ENCODE data around the gene TBC1D3B. TPM values are rescaled to one million over a fixed set of nuclear protein-coding genes. Genes with fewer than 3 reads are reported as not detected.
"Not testable (repeated sequence)": the region's sequence is repeated elsewhere in the genome, so short reads cannot be mapped to it uniquely, and the experiment has no call there.

The TBC1D3B gene
- total RNA-seq, 1 donor = 1.1 TPM

DNA sequence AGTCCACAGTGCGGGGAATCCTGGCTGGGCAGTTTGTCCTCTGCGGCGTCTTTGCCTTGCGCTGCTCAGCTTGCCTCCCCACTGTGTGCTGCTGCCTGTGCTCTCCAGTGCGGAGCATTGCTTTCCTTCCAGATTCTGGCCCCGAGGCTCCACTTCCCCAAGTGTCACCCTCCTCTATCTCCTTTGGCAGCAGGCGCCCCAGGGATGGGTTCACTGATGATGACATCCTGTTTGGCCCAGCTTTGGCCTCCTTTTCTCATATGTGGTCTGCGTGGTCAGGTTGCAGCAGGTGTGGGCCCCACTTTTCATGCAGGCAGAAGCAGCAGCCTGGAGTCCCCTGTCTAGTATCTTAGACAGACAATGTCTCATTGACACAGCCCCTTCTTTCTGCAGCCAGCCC lies 25.1 kb upstream of the TBC1D3B start:
- DNase-seq (ENCODE audit: low read depth in 2 of 3, low spot score in 2 of 3) = peak in 1 of 3 donors; percentile 56

DNA sequence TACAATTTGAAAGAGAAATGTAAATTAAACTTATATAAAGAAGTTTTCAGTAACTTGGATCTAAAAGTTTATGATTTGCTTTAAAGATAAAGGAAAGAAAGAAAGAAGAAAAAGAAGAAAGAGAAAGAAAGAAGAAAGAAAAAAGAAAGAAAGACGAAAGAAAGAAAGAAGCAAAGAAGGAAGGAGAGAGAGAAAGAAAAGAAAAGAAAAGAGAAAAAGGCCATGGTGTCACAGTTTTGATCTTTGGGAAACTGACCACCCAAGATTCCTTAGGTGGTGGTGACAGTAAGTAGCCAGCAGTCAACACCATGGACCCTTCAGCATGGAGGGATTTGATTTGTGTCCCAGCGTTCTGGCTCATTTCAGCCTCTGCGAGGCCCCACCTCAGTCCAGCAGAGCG lies 24.7 kb upstream of the TBC1D3B start:
- DNase-seq (ENCODE audit: low read depth in 2 of 3, low spot score in 2 of 3) = not testable (repeated sequence)

DNA sequence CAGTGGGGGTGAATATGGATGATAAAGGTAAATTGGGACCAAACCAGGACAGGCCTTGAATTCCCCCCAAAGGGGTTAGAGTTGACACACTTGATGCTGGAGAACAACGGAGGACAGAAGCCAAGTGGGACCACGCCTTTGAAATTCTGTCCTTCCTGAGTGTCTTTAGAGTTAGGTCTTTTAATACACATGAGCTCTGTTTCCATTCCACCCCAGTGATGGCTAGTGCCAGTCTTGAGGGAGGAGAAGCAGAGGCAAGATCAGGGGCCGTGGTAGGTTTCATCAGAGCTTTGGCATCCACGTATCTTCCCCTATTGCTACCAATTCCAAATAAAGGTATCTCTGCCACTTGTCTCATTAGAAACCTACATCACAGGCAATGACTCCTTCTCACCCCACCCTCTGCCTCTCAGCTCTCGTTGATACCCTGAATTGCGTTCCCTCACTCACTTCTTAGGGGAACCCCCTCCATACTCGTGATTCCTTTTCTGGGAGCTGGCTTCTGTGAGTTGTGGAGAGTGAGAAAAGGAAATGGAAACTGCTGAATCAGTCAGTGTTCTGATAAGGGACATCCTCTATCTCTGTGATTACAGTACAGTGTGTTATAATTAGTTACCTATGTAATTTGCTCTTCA lies 22.5 kb upstream of the TBC1D3B start:
- peak in 2 of 3 donors; percentile 66 to 68 for DNase-seq (ENCODE audit: low read depth in 2 of 3, low spot score in 2 of 3)

DNA sequence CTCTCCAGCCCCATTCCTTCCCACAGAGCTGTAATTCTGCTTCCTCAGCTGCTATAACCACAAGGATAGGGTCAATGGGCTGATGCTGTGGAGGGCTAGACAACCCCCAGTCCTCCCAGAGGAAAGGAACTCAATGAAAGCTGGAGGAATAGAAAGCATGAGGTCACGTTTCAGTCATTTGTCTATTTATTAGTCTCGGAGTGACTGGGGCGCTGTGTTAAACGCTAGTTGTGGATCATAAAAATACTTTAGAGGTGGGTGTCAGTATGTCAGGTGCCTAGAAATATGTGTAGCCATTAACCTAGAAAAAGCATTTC lies 20.9 kb upstream of the TBC1D3B start:
- DNase-seq (ENCODE audit: low read depth in 2 of 3, low spot score in 2 of 3) = no peak

DNA sequence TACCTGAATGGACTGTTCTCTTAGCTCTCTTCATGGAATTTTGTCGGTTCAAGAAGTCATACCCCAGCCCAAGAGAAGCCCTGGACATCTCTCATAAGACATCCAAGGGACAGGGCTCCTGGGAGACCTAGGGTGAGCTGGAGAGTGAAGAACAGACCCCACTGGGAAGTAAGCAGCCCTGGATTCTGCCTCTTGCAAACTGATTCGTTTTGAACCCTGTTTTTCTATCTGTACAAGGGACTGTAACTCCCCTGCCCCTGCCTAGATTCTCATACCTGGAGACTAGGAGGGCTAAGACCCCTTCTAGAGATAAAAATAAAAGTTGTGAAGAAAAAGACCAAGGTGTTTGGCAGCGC lies 19.7 kb upstream of the TBC1D3B start:
- no peak for DNase-seq (ENCODE audit: low read depth in 2 of 3, low spot score in 2 of 3)

DNA sequence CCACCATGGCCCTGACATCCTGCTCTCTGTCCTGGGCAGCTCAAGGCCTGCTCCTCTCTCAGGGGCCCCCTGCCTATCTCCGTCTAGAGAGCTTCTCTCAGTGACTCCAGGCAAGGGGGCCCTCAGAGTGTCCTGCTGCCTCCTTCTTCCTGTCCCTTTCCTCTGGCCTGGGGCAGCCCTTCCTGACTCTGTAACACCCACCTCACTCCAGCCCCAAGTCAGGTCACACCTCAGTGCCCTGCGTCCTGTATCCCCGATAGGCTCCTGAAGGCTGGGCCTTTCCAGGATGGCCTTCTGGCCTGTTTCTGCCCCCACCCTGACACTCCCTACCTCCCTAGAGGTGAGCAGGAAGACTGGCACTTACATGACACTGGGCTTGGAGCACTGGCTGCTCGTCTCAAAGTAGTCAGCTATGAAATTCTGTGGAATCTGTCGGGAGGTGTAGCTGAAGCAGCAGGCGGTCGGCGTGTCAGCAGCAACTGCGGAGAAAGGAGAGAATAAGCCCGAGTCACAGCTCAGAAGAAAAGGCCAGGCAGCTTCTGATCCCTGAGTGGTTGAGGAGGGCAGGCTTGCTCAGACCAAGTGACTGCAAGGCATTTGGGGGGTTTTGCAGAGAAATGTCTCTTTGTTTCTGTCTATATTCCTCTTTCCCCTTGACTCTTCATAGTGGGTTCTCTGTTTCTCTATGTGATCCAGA lies 19.1 kb upstream of the TBC1D3B start:
- peak in 1 of 3 donors; percentile 11 for DNase-seq (ENCODE audit: low read depth in 2 of 3, low spot score in 2 of 3)

DNA sequence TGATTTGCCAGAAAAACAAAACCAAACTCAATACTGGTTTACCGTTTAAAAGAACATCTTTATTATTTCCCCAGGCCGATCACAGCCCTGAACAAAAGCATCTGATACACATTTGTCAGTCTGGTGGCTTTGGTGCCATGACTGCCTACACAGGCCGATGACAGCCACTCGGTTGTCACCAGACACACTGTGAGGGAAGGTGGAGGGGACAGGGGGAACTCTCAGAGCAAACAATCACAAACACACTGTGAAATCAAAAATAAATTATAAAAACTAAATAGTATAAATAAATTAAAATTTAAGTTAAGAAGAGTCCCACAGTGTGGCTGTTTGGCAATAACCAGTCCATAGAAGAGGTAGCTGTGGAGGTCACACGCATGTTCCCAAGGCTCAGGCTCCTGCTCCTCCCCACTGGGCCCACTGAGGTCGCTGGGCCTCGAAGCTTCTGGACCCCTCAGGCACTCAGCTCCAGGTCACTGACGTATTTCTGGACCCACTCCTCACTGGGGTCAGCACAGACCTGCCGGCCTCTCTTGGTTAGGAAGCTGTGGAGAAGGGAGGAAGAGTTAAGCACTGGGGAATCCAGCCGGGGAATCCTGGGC lies 18.5 kb upstream of the TBC1D3B start:
- not testable (repeated sequence) for DNase-seq (ENCODE audit: low read depth in 2 of 3, low spot score in 2 of 3)

DNA sequence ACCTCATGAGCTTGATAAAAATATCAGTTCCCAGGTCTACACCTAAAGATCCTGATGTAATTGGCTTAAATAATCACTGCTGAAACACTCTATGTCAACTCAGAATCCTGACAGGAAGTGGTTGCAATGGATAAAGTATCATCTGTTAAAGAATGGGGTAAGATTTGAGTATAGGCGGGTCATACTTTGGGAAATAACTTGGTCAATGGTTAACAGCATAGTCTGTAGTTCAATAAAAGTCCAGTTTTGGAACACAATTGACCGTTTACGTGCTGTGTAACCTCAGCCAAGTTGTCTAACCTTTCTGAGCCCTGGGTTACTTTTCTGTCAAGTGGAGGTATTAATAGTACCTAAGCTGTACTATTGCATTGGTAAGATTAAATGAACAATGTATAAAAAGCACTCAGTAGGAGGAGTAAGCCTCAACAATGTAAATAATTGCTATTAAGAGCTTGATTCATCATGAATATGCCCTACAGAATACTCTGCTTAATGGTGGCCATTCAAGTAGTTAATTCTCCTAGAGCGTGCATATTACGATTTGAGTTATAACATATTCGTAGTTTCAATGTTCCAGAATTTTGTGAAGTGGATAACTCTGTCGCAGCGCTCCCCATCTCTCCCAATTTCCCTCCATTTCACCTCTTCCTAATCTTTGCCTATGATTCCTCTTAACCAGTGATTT lies 17.9 kb upstream of the TBC1D3B start:
- DNase-seq (ENCODE audit: low read depth in 2 of 3, low spot score in 2 of 3) = not testable (repeated sequence)

DNA sequence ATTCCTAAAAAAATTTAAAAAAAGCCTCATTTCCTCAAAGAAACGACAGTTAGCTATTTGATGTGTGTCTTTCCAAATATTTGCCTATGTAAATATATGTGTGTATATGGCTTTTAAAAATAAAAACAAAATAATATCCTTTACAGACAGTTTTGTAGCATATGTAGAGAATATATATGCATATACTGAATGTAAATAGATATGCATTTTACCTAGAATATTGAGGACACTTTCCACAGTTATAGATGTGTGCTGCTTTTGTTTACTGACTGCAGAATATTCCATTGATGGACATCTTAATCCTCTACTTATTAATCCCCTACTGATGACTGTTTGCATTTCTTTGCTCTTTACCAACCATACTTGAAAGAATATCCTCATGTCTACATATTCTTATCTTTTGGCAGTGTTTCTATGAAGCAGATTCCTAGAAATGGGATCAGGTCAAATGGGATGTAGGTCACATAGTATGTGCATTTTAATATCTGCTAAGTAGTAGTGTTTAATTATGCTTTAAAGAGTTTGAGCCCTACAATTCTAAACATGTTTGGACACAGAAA lies 16.9 kb upstream of the TBC1D3B start:
- DNase-seq (ENCODE audit: low read depth in 2 of 3, low spot score in 2 of 3) = no peak

DNA sequence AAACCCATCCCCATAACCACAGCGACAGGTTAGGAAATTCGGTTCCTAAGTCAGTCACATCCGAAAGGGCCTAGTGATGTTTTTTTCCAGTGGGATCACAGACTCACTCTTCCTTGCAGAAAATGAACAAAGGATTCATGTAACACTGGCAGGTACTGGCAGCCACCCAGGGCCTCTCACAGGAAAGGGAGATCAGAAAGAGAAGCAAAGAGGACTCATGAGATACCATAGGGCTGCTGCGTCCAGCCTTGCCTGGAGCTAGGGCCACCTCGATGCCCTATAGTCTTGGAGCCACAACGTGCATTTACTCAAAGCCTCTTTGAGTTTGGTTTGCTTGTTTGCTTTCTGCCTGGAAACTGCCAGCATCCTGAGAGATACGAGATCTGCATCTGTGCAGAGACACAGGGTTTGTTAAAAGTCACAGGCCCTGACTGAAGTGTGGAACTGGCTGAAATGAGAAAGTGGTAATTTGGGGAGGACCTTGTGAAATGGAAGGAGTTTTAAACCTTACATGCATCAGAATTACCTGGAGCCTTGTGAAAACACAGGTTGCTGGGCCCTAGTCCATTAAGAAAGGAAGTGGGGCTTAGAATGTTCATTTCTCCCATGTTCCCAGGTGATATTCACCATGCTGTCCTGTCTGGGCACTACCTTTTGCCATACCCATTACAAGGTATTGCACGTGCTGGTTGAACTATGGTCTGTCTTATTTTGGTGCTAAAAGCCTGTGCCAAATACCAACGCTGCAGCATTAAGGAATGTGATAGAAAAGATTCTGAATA lies 14.3 kb upstream of the TBC1D3B start:
- not testable (repeated sequence) for DNase-seq (ENCODE audit: low read depth in 2 of 3, low spot score in 2 of 3)

DNA sequence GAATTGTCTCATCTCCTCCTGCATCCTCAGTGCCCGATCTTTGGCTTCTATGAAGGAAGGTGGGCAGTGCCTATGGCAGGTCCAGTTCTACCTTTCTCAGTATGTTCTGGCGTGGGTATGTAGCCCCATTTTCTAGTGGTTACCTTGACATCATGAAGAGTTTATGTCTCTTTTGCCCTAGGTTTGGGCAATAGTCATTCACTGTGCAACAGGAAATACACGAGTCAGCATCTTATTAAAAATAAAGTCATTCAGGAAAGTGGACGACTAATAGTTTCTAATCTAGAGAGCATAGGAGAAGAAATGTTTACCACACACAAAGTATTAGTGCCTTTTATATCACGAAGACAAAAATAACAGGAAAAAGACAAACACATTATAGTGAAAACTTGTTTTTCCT lies 13.6 kb upstream of the TBC1D3B start:
- DNase-seq (ENCODE audit: low read depth in 2 of 3, low spot score in 2 of 3) = not testable (repeated sequence)

DNA sequence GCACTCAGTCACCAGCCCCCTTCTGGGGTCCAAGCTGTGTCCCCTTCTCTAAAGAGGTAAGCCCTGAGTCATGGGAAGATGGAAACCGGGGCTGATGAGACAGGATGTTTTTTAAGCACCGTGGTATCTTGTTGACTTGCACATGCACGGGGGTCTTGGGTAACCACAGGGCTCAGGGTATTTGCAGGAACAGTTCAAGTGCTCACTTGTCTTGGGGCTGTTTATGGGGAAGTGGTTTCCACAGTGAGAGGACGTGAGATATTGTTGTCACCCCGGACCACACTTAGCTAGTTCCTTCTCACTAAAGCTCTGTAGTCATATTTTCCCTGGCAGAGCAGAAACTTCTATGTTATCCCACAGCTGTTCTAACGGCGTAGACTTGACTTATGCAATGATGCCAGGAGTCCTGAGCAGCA lies 12.5 kb upstream of the TBC1D3B start:
- peak in 2 of 3 donors; percentile 90 to 96 for DNase-seq (ENCODE audit: low read depth in 2 of 3, low spot score in 2 of 3)

DNA sequence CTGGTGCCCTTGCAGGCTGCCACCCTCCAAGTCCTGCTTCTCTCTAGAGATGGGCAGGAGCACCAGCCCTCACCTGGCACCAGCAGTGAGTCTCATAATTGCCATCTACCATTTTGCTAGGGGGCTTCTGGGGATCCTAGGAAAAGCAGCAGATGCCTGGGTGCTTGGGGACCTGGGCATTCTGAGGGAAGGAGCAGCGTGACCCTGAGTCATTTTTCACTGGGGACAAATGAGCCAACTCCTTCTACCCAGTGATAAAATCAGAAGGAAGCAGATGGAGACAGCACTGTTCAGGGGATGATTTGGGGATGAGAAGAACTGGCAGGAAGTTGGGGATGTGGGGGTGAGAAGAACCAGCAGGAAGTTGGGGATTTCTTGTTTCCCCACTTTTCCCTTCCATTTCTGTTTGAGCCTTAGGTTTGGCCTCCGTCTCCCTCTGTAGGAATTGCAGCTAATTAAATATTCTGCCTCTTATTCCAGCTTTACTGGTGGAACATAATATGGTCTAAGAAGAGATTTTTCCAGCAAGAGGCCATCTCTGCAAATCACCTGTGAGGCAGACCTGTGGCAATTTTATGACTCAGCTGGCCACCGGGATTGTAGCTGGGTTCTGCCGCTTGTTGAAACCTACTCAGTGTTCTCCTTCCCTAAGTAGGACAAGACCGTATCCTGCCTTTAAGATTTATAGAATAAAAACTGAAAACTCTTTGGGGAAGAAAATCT lies 11.7 kb upstream of the TBC1D3B start:
- peak in 2 of 3 donors; percentile 28 to 53 for DNase-seq (ENCODE audit: low read depth in 2 of 3, low spot score in 2 of 3)

DNA sequence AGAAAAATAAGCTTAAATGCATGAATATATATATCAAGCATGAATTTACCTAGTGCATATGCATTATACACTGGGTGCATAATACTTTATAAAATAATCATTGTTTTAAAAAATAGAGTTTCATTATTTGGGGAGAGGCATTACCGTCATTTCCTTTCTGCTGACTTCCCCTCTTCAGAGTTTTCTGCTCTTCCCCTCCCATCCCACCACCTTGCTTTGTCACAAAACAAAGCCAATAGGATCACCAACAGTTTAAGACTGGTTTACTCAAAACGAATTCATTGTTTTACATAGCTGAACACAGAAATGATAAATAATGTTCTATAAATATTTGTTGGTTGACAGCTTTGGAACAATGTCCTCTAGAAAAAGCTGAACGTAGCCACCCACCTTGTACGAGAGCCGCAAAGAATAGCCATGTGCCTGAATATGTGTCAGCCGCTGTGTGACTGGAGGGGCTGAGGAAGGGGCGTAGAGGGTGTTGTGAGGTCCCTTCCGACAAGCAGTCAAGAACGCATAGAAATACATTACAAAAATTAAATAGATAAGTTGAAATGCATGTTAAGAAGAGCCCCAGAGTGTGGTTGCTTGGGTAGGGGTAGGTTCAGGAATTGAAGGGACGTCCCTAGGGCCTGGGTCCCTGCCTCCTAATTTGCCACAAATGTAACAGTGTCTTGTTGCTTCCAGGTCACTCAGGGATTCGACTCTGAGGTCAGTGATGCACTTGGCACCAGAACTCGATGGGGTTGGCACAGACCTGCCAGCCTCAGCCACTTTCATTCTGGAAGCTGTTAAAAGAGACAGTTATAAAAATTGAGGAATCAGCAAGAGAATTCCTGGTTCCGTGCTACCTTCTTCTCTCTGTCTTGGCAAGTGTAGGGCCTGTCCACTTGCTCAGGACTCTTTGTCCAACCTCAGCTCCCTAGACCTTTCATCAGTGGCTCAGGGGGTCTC lies 10.7 kb upstream of the TBC1D3B start:
- peak in 1 of 3 donors; percentile 49 for DNase-seq (ENCODE audit: low read depth in 2 of 3, low spot score in 2 of 3)

DNA sequence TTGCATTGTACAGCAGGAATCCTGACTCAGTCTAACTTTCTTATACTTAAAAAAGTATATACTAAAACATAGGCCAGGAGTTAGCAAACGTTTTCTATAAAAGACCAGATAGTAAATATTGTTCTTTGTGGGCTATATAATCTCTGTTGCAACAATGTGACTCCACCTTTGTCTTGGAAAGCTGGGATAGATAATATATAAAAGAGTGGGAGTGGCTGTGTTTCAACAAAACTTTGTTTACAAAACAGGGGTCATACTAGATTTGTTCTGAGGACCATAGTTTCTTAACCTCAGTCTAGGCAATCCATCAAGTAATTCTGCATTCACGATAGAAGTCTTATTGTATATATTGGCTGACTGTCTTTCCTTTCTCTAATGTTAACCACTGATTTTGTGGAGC lies 9.0 kb upstream of the TBC1D3B start:
- no peak for DNase-seq (ENCODE audit: low read depth in 2 of 3, low spot score in 2 of 3)

DNA sequence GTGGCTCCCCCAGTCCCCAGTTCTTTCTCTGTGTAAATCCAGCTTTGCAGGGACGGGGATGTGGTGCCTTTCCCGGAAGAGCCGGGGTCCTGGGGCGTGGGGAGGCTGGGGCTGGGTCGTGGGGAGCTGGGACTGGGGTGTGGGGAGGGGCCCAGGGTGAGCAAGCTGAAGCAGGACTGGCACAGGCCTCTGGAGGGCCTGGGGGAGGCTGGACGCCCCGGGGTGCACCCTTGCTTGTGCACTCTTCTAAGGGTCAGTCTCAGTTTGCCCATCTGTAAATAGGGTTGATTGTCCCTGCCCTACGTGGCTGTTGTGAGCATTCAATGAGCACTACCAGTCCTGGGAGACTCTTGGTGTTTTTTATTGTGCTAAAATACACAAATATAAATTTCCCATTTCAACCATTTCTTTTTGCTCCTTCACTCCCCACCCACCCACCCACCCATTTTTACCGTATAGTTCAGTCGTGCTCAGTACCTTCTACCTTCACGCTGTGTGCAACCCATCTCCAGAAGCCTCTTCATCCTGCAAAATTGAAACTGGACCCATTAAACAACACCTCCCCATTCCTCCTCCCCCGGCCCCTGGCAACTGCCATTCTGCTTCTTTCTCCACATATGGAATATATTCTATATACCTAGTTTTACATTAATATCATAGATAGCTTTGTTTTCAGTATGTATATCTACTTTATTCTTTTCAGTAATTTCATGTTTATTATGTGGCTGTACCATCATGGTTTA lies 7.8 kb upstream of the TBC1D3B start:
- no peak for DNase-seq (ENCODE audit: low read depth in 2 of 3, low spot score in 2 of 3)

DNA sequence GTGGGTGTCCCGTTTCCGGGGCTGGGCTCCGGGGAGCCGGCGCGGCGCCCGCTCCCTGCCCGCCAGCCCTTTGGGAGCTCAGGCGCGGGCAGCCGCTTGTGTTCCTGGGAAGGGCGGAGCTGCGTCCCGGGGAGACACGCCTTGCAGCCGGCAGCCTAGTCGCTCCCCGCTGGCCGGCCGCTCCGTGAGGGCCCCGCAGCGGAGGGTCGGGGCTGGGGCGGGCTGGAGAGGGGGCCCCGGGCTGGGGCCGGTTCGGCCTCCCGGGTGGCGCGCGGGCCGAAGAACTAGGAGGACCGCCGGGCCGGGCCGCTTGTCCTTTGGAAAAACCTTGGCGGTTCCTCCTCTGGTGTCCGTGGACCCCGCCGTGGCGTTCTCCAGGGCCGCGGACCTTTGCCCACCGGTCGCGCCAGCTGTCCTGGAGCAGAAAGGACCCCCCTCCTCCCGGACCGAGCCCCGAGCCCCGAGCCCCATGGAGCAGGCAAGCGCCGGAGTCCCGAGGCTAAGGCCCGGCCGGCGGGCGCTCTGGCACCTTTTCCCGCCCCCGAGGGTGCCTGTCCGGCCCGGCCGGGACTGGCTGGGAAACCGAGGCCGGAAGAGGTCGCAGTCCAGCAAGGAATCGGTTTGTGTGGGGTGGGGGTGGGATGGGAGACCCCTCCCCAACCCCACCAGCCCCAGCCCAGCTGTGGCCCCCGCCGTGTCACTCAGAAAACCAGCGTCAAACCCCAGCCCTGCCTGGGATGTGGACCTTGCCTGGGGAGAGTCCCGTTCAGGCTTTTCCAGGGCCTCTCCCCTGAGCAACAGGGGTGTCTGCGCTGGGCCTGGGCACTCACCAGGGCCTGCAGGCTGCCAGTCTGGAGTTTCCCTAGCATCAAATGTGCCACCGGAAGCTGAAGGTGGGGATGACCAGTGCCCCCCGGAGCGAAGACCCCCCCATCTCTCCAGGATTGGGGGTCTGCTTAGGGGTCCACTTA lies 6.8 kb upstream of the TBC1D3B start:
- peak in 1 of 3 donors; percentile 41 for DNase-seq (ENCODE audit: low read depth in 2 of 3, low spot score in 2 of 3)

Data from hematopoietic multipotent progenitor cell (in vitro differentiated cells).